CD4-positive, alpha-beta T cell treated with Interleukin-1 beta for 1 hour (primary cell): ENCODE data around the gene USP40.

ENCODE experiments used
- DNase-seq, 2 donors: peaks; one replicate each; pipeline ENCODE4 v3.0.0-alpha.2; 2020 to 2022

USP40 gene

GRCh38 chr2:233473386-233473791 lies 93.2 kb downstream of the USP40 start:
- DNase-seq: no peak

GRCh38 chr2:233471291-233472035 lies 95.1 kb downstream of the USP40 start:
- no peak for DNase-seq

- no peak for DNase-seq
Observed at GRCh38 chr2:233470839-233471238, 95.7 kb downstream of the USP40 start.

GRCh38 chr2:233470011-233470687 lies 96.4 kb downstream of the USP40 start:
- no peak for DNase-seq

GRCh38 chr2:233469261-233470010 lies 97.1 kb downstream of the USP40 start:
- DNase-seq: no peak

GRCh38 chr2:233468741-233469110 lies 97.9 kb downstream of the USP40 start:
- no peak for DNase-seq

- DNase-seq: no peak
Observed at GRCh38 chr2:233468047-233468740, 98.4 kb downstream of the USP40 start.

GRCh38 chr2:233466991-233467603 lies 99.5 kb downstream of the USP40 start:
- DNase-seq: no peak

GRCh38 chr2:233464531-233465240 lies 101.9 kb downstream of the USP40 start:
- no peak for DNase-seq

- no peak for DNase-seq
Observed at GRCh38 chr2:233464056-233464455, 102.5 kb downstream of the USP40 start.

- no peak for DNase-seq
Observed at GRCh38 chr2:233463586-233463985, 103.0 kb downstream of the USP40 start.

GRCh38 chr2:233462826-233463470 lies 103.6 kb downstream of the USP40 start:
- no peak for DNase-seq

- DNase-seq: no peak
Observed at GRCh38 chr2:233462202-233462785, 104.3 kb downstream of the USP40 start.

GRCh38 chr2:233461481-233461891 lies 105.1 kb downstream of the USP40 start:
- no peak for DNase-seq

GRCh38 chr2:233460726-233461441 lies 105.7 kb downstream of the USP40 start:
- DNase-seq: no peak

- DNase-seq: no peak
Observed at GRCh38 chr2:233459426-233459825, 107.2 kb downstream of the USP40 start.

GRCh38 chr2:233458826-233459225 lies 107.8 kb downstream of the USP40 start:
- no peak for DNase-seq

GRCh38 chr2:233458031-233458610 lies 108.5 kb downstream of the USP40 start:
- no peak for DNase-seq

GRCh38 chr2:233457356-233457755 lies 109.2 kb downstream of the USP40 start:
- no peak for DNase-seq

GRCh38 chr2:233456934-233457333 lies 109.6 kb downstream of the USP40 start:
- DNase-seq: no peak
